Measurements from ENCODE around the gene TMPRSS6.

Gene TMPRSS6

GRCh38 chr22:37063431-37064420, 45.8 kb downstream of the TMPRSS6 start:
- H3K4me3 ChIP-seq (ENCODE audit: low read depth, low read length), result no peak overlapping the region
- no peak for TF ChIP-seq CTCF (IDR thresholded peaks at IDR 0.05; ENCODE audit: low read depth, low read length, missing control alignments)
- DNase-seq (ENCODE audit: low read depth), result no peak

- no peak for TF ChIP-seq CTCF (IDR thresholded peaks at IDR 0.05; ENCODE audit: low read depth, low read length, missing control alignments)
- DNase-seq (ENCODE audit: low read depth), result no peak
- no peak overlapping the region for H3K4me3 ChIP-seq (ENCODE audit: low read depth, low read length)
Measured at GRCh38 chr22:37062702-37063381, 46.7 kb downstream of the TMPRSS6 start.

- TF ChIP-seq CTCF (IDR thresholded peaks at IDR 0.05; ENCODE audit: low read depth, low read length, missing control alignments), result no peak
- H3K4me3 ChIP-seq (ENCODE audit: low read depth, low read length), result no peak overlapping the region
- DNase-seq (ENCODE audit: low read depth), result no peak
Measured at GRCh38 chr22:37062376-37062675, 47.2 kb downstream of the TMPRSS6 start.

GRCh38 chr22:37061611-37062375, 47.7 kb downstream of the TMPRSS6 start:
- no peak overlapping the region for H3K4me3 ChIP-seq (ENCODE audit: low read depth, low read length)
- no peak for DNase-seq (ENCODE audit: low read depth)
- TF ChIP-seq CTCF (IDR thresholded peaks at IDR 0.05; ENCODE audit: low read depth, low read length, missing control alignments), result no peak

GRCh38 chr22:37060801-37061610, 48.5 kb downstream of the TMPRSS6 start:
- TF ChIP-seq CTCF (IDR thresholded peaks at IDR 0.05; ENCODE audit: low read depth, low read length, missing control alignments), result no peak
- no peak for DNase-seq (ENCODE audit: low read depth)
- H3K4me3 ChIP-seq (ENCODE audit: low read depth, low read length), result no peak overlapping the region

- TF ChIP-seq CTCF (IDR thresholded peaks at IDR 0.05; ENCODE audit: low read depth, low read length, missing control alignments), result no peak
- no peak for DNase-seq (ENCODE audit: low read depth)
- H3K4me3 ChIP-seq (ENCODE audit: low read depth, low read length), result no peak overlapping the region
Measured at GRCh38 chr22:37059876-37060449, 49.5 kb downstream of the TMPRSS6 start.
